T-helper 2 cell treated with Interferon-gamma antibody and Interleukin-4, amounts not matched to agents 5 μg/mL and 100 μg/mL, for 36 hours (primary cell): ENCODE results near the gene IMMP2L.

ENCODE experiments used
- DNase-seq: peaks from one replicate; pipeline ENCODE4 v3.0.0; 2021; ENCODE audit warnings: low spot score
- H3K27ac Mint-ChIP-seq: one replicate; pipeline ENCODE4 v1.8.0; 2021; ENCODE audit warnings: mild to moderate bottlenecking, mixed read lengths
- H3K27me3 Mint-ChIP-seq: one replicate; pipeline ENCODE4 v1.8.0; 2021; ENCODE audit warnings: low read depth, mixed read lengths
- H3K36me3 Mint-ChIP-seq: one replicate; pipeline ENCODE4 v1.8.0; 2021; ENCODE audit warnings: low read depth, mixed read lengths
- H3K4me1 Mint-ChIP-seq: one replicate; pipeline ENCODE4 v1.8.0; 2021; ENCODE audit warnings: low read depth, mixed read lengths
- H3K4me3 Mint-ChIP-seq: one replicate; pipeline ENCODE4 v1.8.0; 2022; ENCODE audit warnings: mild to moderate bottlenecking, moderate library complexity, mixed read lengths
- H3K9me3 Mint-ChIP-seq: one replicate; pipeline ENCODE4 v1.8.0; 2021; ENCODE audit warnings: mixed read lengths

Gene IMMP2L

DNA sequence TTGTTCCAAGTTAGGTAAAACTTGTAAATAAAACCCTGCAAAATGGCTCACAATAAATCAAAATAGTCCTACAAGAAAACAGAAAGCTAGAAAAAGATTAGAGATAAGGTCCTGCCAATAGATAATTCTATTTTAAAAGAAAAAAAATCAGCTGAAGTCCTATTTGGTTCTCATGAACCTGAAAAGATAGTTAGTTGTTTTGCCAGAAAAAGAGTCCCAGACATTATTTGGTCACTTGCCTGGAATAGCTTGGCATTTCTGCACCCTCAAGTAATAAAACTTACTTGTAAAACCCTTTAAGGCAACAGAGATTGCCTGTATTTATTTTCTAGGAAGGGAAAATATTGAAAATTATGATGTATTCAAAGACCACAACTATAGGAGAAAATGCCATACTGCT is 423.7 kb downstream of the IMMP2L start:
- H3K4me1 Mint-ChIP-seq = peaks cover 18% of the 10 kb centered on the region
- H3K27me3 Mint-ChIP-seq = no peaks in the 10 kb centered on the region
- peak overlapping the region; percentile 45 for H3K4me3 Mint-ChIP-seq
- no peaks in the 10 kb centered on the region for H3K36me3 Mint-ChIP-seq
- no peak for DNase-seq
- H3K27ac Mint-ChIP-seq = peak overlapping the region; percentile 68
- no peaks in the 10 kb centered on the region for H3K9me3 Mint-ChIP-seq

DNA sequence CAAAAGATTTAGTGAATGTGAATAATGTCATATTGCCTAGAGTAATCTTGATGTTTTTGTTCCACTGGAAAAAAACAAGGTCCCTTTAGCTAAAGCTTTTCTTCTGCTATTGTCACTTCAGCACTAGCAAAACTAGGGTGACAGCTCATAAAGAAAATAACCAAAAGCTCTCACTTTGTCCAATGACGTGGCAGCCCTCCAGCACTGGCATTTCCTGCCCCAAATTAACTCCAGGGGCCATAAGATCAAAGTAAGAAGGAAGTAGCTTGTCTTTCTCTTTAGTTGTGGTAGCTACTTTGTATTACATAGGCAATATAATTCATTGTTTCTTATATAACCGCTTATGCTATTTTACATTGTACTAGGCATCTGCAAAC is 424.1 kb downstream of the IMMP2L start:
- Mint-ChIP-seq H3K4me3 (peak overlapping the region; percentile 45), H3K27me3 (no peaks in the 10 kb centered on the region), H3K27ac (peak overlapping the region; percentile 68), H3K4me1 (peaks cover 18% of the 10 kb centered on the region), H3K9me3 (no peaks in the 10 kb centered on the region), H3K36me3 (no peaks in the 10 kb centered on the region)
- peak; percentile 75 for DNase-seq

DNA sequence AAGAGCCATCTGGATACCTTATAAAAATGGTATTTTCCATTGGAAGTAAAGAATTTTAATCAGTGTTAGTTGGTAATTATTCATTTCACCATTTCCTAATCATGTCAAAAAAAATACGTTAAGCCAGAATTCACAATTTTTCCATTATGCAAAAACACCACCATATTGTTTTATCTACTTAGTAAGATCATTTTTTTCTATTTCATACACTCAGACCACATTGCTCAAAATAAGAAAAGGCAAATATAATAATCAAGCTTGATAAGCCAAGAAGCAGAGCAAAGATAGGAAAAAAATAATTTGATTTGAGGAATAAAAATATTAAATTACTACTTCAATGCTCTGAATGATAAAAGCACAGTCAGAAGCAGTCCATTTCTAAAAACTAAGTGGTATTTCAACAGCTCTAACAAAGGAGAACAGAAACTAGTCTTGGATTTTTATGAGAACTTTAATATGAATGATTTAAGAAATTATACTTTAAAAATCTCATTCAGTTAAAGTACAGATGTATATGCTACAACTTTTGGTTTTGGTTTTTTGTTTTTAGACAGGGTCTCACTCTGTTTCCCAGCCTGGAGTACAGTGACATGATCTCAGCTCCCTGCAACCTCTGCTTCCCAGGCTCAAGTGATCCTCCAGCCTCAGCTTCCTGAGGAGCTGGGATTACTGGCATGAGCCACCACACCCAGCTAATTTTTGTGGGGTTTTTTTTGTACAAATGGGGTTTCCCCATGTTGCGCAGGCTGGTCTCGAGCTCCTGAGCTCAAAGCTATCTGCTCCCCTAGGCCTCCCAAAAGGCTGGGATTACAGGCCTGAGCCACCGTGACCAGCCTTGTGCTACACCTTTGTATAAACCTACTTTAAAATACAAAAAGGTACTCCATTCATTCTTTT is 424.7 kb downstream of the IMMP2L start:
- peak overlapping the region; percentile 45 for H3K4me3 Mint-ChIP-seq
- no peaks in the 10 kb centered on the region for H3K9me3 Mint-ChIP-seq
- H3K27me3 Mint-ChIP-seq = no peaks in the 10 kb centered on the region
- no peaks in the 10 kb centered on the region for H3K36me3 Mint-ChIP-seq
- H3K27ac Mint-ChIP-seq = peak overlapping the region; percentile 68
- DNase-seq = peak; percentile 58
- peaks cover 18% of the 10 kb centered on the region for H3K4me1 Mint-ChIP-seq

DNA sequence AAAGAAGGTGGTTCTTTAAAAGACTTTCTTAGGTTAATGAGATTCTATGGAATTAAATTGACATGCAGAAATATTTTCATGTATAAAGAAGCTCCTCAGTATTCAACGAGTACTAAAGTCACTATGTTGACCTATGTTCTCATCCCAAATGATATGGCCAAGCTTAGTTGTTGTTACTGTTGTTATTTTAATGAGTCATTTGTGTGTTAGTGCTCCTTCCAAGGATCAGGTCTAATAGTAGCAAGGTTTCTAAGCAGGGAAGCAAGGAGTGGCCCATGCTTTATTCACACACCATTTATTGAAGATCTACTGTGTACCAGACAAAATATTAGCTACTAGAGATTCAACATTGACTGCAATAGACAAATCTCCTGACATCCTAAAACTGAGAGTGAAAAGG is 429.5 kb downstream of the IMMP2L start:
- H3K9me3 Mint-ChIP-seq = no peaks in the 10 kb centered on the region
- no peak for DNase-seq
- H3K27me3 Mint-ChIP-seq = no peaks in the 10 kb centered on the region
- no peak overlapping the region for H3K27ac Mint-ChIP-seq
- no peaks in the 10 kb centered on the region for H3K36me3 Mint-ChIP-seq
- H3K4me1 Mint-ChIP-seq = peaks cover 5% of the 10 kb centered on the region
- H3K4me3 Mint-ChIP-seq = no peak overlapping the region

DNA sequence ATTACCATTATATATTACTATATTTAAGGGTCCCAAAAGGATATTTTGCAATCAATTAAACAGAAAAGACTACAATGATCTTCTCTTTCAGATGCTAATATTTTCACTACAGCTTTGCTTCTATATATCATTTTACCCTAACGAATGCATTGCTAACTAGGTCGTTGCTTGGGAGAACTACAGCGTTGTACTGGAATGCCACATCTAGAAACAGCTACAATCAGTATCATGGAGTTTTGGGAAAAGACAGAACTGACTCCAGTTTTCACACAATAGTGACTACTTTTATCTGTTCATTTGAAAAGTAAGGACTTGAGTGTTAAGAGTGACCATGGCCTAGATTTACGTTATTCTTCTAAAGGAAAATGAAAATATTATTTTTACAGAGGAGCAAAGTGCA is 432.9 kb downstream of the IMMP2L start:
- H3K4me3 Mint-ChIP-seq = no peak overlapping the region
- no peaks in the 10 kb centered on the region for H3K27me3 Mint-ChIP-seq
- H3K9me3 Mint-ChIP-seq = no peaks in the 10 kb centered on the region
- no peak overlapping the region for H3K27ac Mint-ChIP-seq
- peaks cover 13% of the 10 kb centered on the region for H3K36me3 Mint-ChIP-seq
- peaks cover 3% of the 10 kb centered on the region for H3K4me1 Mint-ChIP-seq
- no peak for DNase-seq

DNA sequence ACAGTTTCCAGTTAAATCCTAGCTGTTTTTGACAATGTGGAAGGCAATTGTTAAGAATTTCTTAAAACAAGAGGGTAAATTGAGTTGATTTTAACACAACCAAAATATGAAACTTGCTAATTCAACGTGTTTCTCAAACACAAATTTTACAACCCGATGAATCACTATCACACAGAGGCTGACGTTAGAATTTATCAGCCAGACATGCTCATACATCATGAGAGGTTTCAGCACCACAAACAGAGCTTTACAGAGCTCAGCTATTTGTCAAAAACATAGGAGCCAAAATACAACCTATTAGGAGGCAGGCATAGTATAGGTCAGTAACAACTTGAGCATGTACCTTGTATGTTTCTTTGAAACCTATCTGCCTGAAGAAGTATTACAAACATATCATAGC is 435.3 kb downstream of the IMMP2L start:
- Mint-ChIP-seq H3K9me3 (no peaks in the 10 kb centered on the region), H3K4me3 (no peak overlapping the region), H3K4me1 (peaks cover 4% of the 10 kb centered on the region), H3K36me3 (peaks cover 35% of the 10 kb centered on the region), H3K27me3 (no peaks in the 10 kb centered on the region), H3K27ac (no peak overlapping the region)
- no peak for DNase-seq

DNA sequence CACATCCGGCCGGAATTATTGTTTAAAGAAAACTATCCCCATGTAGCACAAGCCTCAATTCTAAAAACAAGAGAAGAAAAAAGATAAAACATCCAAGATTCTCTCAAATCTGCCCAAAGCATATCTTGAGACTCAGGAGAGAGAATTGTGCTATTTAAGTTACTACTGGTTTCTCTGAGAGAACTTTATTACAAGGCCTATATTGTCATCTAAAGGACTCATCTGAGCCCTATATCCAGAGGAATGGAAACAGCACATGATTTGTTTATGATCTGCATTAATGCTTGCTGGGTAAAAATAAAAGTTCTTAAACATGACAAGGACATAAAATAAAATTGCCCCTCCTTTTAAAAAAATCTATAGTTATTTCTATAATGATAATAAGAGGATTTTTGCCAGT is 446.3 kb downstream of the IMMP2L start:
- Mint-ChIP-seq H3K27ac (peak overlapping the region; percentile 9), H3K36me3 (peaks cover 67% of the 10 kb centered on the region), H3K4me1 (peaks cover 20% of the 10 kb centered on the region), H3K9me3 (peaks cover 5% of the 10 kb centered on the region), H3K4me3 (no peak overlapping the region), H3K27me3 (no peaks in the 10 kb centered on the region)
- no peak for DNase-seq

DNA sequence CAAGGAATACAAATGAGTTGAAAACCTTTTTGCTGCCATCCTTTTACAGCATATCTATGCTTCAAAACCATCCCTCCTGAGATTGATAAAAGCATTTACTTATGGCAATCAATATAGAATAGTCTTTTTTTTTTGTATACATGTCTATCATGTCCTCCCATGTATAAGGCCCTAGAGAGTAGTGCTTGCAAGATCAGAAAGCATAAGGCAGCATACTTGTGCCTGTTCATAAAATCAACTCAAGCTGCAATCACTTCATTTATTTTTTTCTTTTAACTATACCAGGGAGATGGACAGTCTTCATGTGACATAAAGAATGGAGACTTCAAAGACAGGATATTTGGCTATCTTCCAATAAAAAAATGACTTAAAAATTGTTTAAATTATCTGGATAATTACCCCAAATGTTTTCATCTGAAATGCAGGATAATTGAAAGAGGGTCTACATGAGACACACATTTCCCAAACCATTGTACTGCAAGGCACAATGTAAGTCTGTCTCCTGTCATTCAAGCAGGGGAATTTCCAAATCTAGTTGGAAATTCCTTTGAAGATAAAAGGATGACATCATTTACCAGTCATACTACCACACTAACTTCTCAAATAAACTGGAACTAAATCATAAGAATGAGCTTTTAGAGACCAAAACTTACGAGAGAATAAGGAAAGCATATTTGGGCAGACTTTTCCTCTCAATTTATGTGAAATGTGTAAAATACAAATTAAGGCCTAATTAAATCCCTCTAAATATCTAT is 448.9 kb downstream of the IMMP2L start:
- Mint-ChIP-seq H3K27ac (no peak overlapping the region), H3K4me3 (no peak overlapping the region), H3K9me3 (no peaks in the 10 kb centered on the region), H3K27me3 (no peaks in the 10 kb centered on the region), H3K36me3 (peaks cover 64% of the 10 kb centered on the region), H3K4me1 (peaks cover 14% of the 10 kb centered on the region)
- DNase-seq = no peak

DNA sequence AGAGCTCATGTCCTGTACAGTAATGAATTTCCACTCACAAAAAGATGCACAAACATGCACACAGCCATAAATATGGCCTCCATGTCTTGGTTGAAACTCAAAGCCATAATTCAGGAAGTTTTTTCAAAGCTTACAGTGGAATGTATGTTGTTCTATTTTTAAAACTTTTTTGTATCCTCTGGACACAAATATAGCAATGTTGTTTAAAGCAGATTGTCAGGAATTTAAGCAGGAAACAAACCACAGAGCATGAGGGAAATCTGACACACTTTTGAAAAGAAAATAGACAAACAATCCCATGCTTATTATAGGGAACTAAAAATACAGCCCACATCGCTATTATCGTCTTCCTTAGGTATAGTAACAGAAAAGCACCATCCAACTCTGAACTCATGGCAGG is 449.9 kb downstream of the IMMP2L start:
- Mint-ChIP-seq H3K27me3 (no peaks in the 10 kb centered on the region), H3K27ac (no peak overlapping the region), H3K4me1 (peaks cover 16% of the 10 kb centered on the region), H3K36me3 (peaks cover 61% of the 10 kb centered on the region), H3K4me3 (no peak overlapping the region), H3K9me3 (no peaks in the 10 kb centered on the region)
- DNase-seq = no peak

DNA sequence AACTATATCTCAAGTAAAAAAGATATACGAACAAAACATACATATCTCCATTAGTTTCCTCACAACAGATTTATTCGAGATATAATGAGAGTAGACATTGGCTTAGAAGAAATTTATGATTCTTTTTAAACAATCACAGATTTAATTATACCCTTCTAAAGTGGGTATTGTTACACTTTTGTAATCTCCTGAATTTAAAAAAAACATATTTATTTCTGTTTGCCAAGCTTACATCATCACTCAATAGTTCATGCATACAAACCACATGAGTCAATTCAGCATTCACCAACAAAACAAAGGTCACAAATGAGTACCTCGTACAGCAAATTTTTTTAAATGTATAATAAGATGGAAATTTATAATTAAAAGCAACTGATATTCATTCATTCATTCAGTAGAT is 453.8 kb downstream of the IMMP2L start:
- H3K4me3 Mint-ChIP-seq = no peak overlapping the region
- no peaks in the 10 kb centered on the region for H3K27me3 Mint-ChIP-seq
- peaks cover 64% of the 10 kb centered on the region for H3K36me3 Mint-ChIP-seq
- H3K27ac Mint-ChIP-seq = no peak overlapping the region
- peaks cover 34% of the 10 kb centered on the region for H3K4me1 Mint-ChIP-seq
- no peaks in the 10 kb centered on the region for H3K9me3 Mint-ChIP-seq
- DNase-seq = no peak

DNA sequence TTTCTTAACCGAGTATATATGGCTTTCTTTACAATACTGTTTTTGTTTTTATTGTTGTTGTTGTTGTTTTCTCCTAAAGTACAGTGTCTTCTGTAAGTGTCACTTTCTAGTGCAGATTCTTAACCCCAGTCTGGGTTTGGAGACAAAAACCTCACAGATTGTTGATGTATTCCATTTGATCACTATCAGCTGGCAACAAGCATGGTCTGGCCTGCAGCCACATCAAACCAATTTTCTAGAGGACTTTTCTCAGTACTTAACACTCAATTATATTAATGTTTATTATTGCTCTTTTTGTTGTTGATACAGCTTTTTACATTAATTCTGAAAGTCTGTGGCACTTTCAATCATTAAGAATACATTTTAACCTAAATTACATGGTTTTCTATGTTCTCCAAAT is 454.3 kb downstream of the IMMP2L start:
- no peak for DNase-seq
- no peaks in the 10 kb centered on the region for H3K27me3 Mint-ChIP-seq
- H3K4me3 Mint-ChIP-seq = no peak overlapping the region
- H3K9me3 Mint-ChIP-seq = no peaks in the 10 kb centered on the region
- H3K36me3 Mint-ChIP-seq = peaks cover 64% of the 10 kb centered on the region
- H3K27ac Mint-ChIP-seq = no peak overlapping the region
- H3K4me1 Mint-ChIP-seq = peaks cover 33% of the 10 kb centered on the region

DNA sequence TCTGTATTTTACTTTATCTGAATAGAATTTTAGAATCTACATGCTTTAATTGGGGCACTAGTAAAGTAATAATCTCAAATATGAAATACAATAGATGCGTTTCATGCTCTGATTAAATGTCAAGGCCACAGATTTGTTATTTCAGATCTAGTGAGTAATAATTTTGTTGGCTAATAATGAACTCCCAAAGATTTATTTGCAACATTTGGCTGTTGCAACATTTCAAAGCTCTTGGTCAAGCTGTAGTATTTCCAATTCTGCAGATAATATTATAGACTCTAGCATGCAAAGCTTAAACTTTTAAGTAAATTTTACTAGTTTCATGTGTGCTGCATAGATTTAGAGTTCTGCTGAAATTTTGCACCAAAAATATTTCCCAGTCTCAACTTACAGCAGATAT is 454.7 kb downstream of the IMMP2L start:
- Mint-ChIP-seq H3K27me3 (no peaks in the 10 kb centered on the region), H3K9me3 (no peaks in the 10 kb centered on the region), H3K27ac (no peak overlapping the region), H3K36me3 (peaks cover 63% of the 10 kb centered on the region), H3K4me1 (peaks cover 33% of the 10 kb centered on the region), H3K4me3 (no peak overlapping the region)
- no peak for DNase-seq

DNA sequence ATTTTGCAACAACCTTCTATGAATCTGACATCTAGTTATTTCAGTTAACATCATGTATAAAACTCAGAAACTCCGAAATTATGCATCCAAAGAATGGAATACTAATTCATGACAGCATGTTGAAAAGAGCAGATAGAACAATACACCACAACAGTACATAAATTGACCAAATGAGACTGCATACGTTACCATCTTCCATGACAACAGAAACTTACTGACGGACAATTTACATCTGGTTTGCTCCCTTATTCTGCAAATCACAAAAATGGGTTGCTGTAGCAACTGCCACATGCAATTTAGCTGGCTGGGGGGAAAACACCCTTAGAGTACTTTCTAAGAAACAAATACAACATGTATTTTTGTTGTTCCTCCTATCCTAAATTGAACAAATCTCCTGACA is 457.0 kb downstream of the IMMP2L start:
- H3K9me3 Mint-ChIP-seq = no peaks in the 10 kb centered on the region
- no peak overlapping the region for H3K27ac Mint-ChIP-seq
- peaks cover 40% of the 10 kb centered on the region for H3K4me1 Mint-ChIP-seq
- H3K4me3 Mint-ChIP-seq = no peak overlapping the region
- no peaks in the 10 kb centered on the region for H3K27me3 Mint-ChIP-seq
- peaks cover 71% of the 10 kb centered on the region for H3K36me3 Mint-ChIP-seq
- DNase-seq = no peak

DNA sequence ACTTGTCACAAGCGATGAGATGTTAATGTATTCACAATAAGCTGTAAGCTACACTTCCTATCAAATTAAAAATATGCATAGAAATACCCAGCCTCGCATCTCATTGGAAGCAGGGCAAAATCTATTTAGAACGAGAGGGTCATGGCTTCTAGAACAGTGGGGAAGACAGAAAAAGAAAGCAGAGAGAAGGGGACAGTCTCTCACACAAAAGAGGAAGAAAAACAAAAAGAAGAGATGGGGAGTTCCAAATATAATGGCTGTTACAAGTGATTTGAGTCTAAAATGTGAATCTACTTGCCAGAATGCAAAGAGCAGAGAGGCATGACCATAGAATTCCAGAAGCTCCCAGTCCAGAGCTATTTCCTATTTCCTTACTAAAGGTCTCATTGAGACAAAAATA is 457.6 kb downstream of the IMMP2L start:
- peak overlapping the region; percentile 36 for H3K27ac Mint-ChIP-seq
- no peaks in the 10 kb centered on the region for H3K27me3 Mint-ChIP-seq

More for the DNA sequence above, 457.6 kb downstream of the IMMP2L start:
- Mint-ChIP-seq H3K4me3 (no peak overlapping the region), H3K36me3 (peaks cover 71% of the 10 kb centered on the region), H3K4me1 (peaks cover 45% of the 10 kb centered on the region), H3K9me3 (no peaks in the 10 kb centered on the region)
- DNase-seq = no peak
